ENCODE results near the gene EIF2AK3. TPM values are rescaled to one million over a fixed set of nuclear protein-coding genes. Genes with fewer than 3 reads are reported as not detected.

The EIF2AK3 gene
- total RNA-seq, 1 donor: 31.5 TPM

GRCh38 chr2:88590998-88591613 lies 36.2 kb downstream of the EIF2AK3 start:
- peak; percentile 83 for DNase-seq (ENCODE audit: low read depth)
- no peak overlapping the region for H3K4me3 ChIP-seq (ENCODE audit: low read depth, low read length)
- TF ChIP-seq CTCF (IDR thresholded peaks at IDR 0.05; ENCODE audit: insufficient read depth, low read length): peak; percentile 82

- DNase-seq (ENCODE audit: low read depth): no peak
- H3K4me3 ChIP-seq (ENCODE audit: low read depth, low read length): no peak overlapping the region
- no peak for TF ChIP-seq CTCF (IDR thresholded peaks at IDR 0.05; ENCODE audit: insufficient read depth, low read length)
Observed at GRCh38 chr2:88585969-88586368, 41.3 kb downstream of the EIF2AK3 start.

DNA sequence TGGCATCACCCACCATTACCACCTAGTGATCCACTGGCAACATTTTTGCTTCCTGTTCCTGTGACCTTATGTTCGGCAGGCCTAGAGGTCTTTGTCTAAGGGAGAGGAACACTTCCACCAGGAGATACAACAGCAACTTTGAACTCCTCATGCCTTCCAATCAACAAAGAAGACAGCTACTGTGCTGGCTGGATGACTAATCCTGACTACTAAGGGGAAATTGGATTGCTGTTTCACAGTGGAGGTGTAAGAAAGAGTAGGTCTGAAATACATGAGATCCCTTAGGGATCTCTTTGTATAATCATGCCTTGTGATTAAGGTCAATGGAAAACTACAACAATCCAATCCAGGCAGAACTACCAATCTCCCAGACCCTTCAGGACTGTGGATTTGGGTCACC lies 45.2 kb downstream of the EIF2AK3 start:
- TF ChIP-seq CTCF (IDR thresholded peaks at IDR 0.05; ENCODE audit: insufficient read depth, low read length): no peak
- DNase-seq (ENCODE audit: low read depth): no peak
- H3K4me3 ChIP-seq (ENCODE audit: low read depth, low read length): no peak overlapping the region

DNA sequence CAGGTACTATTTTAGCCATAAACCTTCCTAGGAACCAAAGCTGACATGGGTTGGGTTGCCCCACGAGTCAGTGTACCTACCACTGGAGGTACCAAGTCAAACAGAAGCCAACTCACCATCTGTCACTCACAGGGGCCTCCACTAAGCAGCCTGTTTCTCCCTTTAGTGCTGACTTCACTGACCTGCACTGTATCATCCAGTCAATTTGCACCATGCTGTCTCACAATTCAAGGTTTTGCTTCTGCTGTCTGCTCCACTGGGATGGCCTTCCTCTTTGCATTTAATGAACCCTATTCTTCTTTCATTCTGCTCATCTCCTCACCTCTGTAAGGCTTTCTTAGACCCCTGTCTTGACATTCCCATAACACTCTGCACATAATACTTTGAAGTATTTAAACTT lies 47.2 kb downstream of the EIF2AK3 start:
- TF ChIP-seq CTCF (IDR thresholded peaks at IDR 0.05; ENCODE audit: insufficient read depth, low read length): no peak
- no peak for DNase-seq (ENCODE audit: low read depth)
- H3K4me3 ChIP-seq (ENCODE audit: low read depth, low read length): no peak overlapping the region

DNA sequence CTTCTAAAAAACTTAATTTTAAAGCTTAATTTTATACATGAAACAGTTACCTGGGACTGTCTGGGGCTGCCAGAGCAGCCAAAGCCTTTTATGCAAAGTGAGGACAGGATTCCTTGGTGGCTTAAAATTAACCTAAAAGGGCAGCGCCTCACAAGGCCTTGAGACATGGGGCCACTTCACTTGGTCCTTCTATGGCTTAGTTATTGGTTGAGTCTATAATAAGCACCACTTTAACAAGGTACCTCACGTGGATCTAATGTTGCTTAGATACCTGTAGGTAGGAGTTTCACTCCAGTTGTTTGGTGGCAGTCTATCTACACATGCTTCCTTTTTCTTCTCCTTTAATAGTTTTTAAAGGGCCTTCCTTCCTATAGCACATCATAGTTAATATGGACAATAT lies 51.6 kb downstream of the EIF2AK3 start:
- no peak for DNase-seq (ENCODE audit: low read depth)
- H3K4me3 ChIP-seq (ENCODE audit: low read depth, low read length): no peak overlapping the region
- no peak for TF ChIP-seq CTCF (IDR thresholded peaks at IDR 0.05; ENCODE audit: insufficient read depth, low read length)

DNA sequence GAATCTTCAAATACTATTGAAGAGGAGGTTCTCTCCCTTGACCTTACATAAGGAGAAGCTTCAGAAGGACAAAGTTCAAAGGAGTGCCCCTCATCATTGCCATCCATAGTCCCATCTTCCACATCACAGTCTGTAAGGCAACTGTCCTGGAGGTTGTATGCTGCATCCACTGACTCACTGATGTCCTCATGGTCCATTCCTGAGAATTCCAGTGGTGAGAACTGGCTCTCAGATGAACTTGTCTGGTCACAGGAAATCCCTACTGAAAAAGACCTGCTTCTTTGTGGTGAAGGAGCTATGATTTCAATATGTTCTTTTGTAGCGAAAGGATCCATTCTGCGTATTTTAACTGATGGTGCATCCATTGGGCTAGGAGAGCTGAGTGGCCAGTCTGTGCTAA lies 52.2 kb downstream of the EIF2AK3 start:
- TF ChIP-seq CTCF (IDR thresholded peaks at IDR 0.05; ENCODE audit: insufficient read depth, low read length): no peak
- no peak for DNase-seq (ENCODE audit: low read depth)
- no peak overlapping the region for H3K4me3 ChIP-seq (ENCODE audit: low read depth, low read length)

DNA sequence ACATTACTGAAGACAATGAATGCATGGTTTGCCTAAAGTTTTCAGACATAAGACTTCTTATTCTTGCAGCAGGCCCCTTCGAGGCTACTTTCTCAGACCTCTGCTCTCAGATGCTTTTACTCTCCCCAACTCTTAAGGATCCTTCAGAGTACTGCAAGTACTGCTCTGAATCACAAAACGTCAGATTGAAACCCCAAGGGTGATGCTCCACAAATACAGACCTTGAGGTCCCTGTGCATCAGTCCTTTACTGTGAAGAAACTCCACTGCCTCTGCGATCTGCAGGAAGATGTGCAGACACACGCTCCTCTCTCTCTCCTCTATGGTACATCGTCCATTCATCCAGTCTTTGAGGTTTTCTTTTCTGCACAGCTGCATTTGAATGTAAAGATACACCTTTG lies 52.8 kb downstream of the EIF2AK3 start:
- no peak overlapping the region for H3K4me3 ChIP-seq (ENCODE audit: low read depth, low read length)
- no peak for TF ChIP-seq CTCF (IDR thresholded peaks at IDR 0.05; ENCODE audit: insufficient read depth, low read length)
- DNase-seq (ENCODE audit: low read depth): no peak
